NCI-H146 (cell line): ENCODE measurements around the gene ZNF248.
"Not testable (repeated sequence)": the region's sequence is repeated elsewhere in the genome, so short reads cannot be mapped to it uniquely, and the experiment has no call there.

Experiments used
- DNase-seq: peaks from one replicate; lab custom pipeline; 2025; lab: John Stamatoyannopoulos, UW

ZNF248 gene

DNA sequence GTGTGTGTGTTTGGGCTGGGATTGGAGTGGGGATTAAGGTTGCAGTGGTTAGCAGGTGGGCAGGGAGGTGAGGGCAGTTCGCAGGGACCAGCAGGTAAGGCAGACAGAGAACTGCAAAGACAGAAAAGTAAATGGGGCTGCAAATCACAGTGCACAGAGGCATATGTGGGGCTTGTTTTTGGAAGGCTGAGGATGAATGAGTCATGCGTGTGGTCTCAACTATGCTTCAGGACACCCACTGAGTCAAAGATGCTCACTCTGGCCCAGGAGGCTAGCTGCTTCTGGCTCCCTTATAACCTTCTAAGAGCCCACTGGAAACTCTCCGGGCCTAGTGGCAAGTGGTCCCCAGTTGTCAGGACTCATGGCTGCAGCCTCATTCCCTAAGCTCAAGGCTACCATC lies 118.2 kb downstream of the ZNF248 start:
- no peak for DNase-seq

DNA sequence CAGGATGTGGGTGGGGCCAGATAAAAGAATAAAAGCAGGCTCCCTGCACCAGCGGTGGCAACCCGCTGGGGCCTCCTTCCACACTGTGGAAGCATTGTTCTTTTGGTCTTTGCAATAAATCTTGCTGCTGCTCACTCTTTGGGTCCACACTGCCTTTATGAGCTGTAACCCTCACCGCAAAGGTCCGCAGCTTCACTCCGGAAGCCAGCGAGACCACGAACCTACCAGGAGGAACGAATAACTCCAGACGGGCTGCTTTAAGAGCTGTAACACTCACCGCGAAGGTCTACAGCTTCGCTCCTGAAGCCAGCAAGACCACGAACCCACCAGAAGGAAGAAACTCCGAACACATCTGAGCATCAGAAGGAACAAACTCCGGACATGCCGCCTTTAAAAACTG lies 119.2 kb downstream of the ZNF248 start:
- not testable (repeated sequence) for DNase-seq

DNA sequence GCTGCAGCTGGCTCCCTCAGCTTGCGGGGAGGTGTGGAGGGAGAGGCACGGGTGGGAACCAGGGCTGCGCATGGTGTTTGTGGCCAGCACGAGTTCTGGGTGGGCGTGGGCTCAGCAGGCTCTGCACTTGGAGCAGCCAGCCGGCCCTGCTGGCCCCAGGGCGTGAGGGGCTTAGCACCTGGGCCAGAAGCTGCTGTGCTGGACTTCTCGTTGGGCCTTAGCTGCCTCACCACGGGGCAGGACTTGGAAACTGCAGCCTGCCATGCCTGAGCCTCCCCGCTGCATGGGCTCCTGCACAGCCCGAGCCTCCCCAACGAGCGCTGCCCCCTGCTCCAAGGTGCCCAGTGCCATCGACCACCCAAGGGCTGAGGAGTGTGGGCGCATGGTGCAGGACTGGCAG lies 120.1 kb downstream of the ZNF248 start:
- no peak for DNase-seq

- DNase-seq, result no peak
These were observed 121.3 kb downstream of the ZNF248 start for GRCh38 chr10:37736120-37736519.

DNA sequence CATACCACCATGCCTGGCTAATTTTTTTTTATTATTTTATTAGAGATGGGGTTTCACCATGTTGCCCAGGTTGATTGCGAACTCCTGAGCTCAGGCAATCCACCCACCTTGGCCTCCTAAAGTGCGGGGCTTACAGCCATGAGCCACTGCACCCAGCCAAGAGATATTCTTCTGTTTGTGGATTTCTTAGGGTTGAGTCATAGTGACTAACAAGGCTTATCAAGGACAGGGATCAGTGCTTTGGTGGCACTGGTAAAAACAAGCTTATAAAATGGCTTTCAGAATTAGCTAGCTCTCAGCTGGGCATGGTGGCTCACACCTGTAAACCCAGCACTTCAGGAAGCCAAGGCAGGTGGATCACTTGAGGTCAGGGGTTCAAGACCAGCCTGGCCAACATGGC lies 122.4 kb downstream of the ZNF248 start:
- no peak for DNase-seq
